CD4-positive, alpha-beta T cell treated with Interleukin-17A for 4 hours (primary cell): ENCODE measurements around the gene BIRC5.
A peak's percentile ranks its signal among the peaks of the same experiment; 100 is the strongest.
"Not testable (repeated sequence)": the region's sequence is repeated elsewhere in the genome, so short reads cannot be mapped to it uniquely, and the experiment has no call there.

Experiments used
- DNase-seq: peaks from one replicate; pipeline ENCODE4 v3.0.0-alpha.2; 2020; ENCODE audit warnings: mixed read lengths

Gene BIRC5

GRCh38 chr17:78240839-78241238, 26.8 kb downstream of the BIRC5 start:
- no peak for DNase-seq

- no peak for DNase-seq
Observed at GRCh38 chr17:78241277-78242023, 27.4 kb downstream of the BIRC5 start.

GRCh38 chr17:78242024-78242742, 28.1 kb downstream of the BIRC5 start:
- DNase-seq, result no peak

GRCh38 chr17:78247304-78247703, 33.3 kb downstream of the BIRC5 start:
- no peak for DNase-seq

- no peak for DNase-seq
Observed at GRCh38 chr17:78248051-78248914, 34.2 kb downstream of the BIRC5 start.

- no peak for DNase-seq
Observed at GRCh38 chr17:78249074-78249817, 35.2 kb downstream of the BIRC5 start.

GRCh38 chr17:78249818-78250806, 36.1 kb downstream of the BIRC5 start:
- DNase-seq, result no peak

- DNase-seq, result peak; percentile 89
Observed at GRCh38 chr17:78250891-78251772, 37.1 kb downstream of the BIRC5 start.

GRCh38 chr17:78251773-78252103, 37.7 kb downstream of the BIRC5 start:
- DNase-seq, result no peak

GRCh38 chr17:78252111-78252634, 38.1 kb downstream of the BIRC5 start:
- peak; percentile 88 for DNase-seq

- peak; percentile 41 for DNase-seq
Observed at GRCh38 chr17:78252701-78253635, 38.9 kb downstream of the BIRC5 start.

GRCh38 chr17:78253636-78253945, 39.5 kb downstream of the BIRC5 start:
- not testable (repeated sequence) for DNase-seq

GRCh38 chr17:78253946-78254672, 40.1 kb downstream of the BIRC5 start:
- peak; percentile 88 for DNase-seq

- peak; percentile 5 for DNase-seq
Observed at GRCh38 chr17:78255029-78255656, 41.1 kb downstream of the BIRC5 start.

GRCh38 chr17:78255953-78256706, 42.1 kb downstream of the BIRC5 start:
- no peak for DNase-seq

- no peak for DNase-seq
Observed at GRCh38 chr17:78256707-78257591, 42.9 kb downstream of the BIRC5 start.
